ENCODE data around the gene GAPDHS. TPM values are rescaled to one million over a fixed set of nuclear protein-coding genes. Genes with fewer than 3 reads are reported as not detected.
A peak's percentile ranks its signal among the peaks of the same experiment; 100 is the strongest.

GAPDHS gene
- total RNA-seq, 3 donors from 2014 or later (not counting 1 experiment from before 2014, with no cell fraction given), result not detected

DNA sequence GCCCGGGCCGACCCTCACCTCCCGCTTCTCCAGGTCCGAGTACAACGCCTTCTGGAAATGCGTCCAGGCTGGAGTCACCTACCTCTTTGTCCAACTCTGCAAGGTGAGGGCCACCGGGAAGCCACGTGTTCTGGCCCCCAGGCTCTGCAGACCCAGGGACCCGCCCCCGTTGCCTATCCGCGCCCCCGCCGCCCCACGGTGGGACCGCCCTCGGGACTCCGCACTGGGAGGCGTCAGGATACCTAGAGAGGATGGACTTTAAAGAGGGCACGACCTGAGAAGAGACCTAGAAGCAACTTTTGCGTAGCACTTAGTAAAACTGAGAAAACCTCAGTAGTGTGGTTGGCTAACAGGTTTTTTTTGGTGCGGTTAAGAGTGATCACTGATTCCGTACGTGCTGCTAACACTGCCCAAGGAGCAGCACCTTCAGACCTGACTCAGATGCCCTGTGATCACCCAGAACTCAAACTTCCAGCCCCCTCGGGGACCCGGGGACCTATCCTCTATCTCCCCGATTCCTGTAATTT, 12.7 kb downstream of the GAPDHS start:
- no peaks in the 10 kb centered on the region for H3K27me3 ChIP-seq (ENCODE audit: control insufficient read depth, insufficient read depth, low read length)
- peak overlapping the region; percentile 77 for H3K27ac ChIP-seq (ENCODE audit: low read length)
- DNase-seq (peak; percentile 68 to 70), ATAC-seq (peak; percentile 82 to 85 (median 83))
- under 1% methylated on average over 27 of the region's 27 CpGs for WGBS (ENCODE audit: insufficient coverage)
- H3K4me1 ChIP-seq (ENCODE audit: control insufficient read depth, insufficient read depth, low read length), result peaks cover 28% of the 10 kb centered on the region
- no peaks in the 10 kb centered on the region for H3K9me3 ChIP-seq (ENCODE audit: control insufficient read depth, insufficient read depth, low read length)
- H3K9me3 Mint-ChIP-seq, result no peaks in the 10 kb centered on the region
- H3K27me3 Mint-ChIP-seq (ENCODE audit: low read depth in 2 of 2), result no peaks in the 10 kb centered on the region
- peak overlapping the region; percentile 95 for H3K4me3 Mint-ChIP-seq
- TF ChIP-seq, protein P1, sequence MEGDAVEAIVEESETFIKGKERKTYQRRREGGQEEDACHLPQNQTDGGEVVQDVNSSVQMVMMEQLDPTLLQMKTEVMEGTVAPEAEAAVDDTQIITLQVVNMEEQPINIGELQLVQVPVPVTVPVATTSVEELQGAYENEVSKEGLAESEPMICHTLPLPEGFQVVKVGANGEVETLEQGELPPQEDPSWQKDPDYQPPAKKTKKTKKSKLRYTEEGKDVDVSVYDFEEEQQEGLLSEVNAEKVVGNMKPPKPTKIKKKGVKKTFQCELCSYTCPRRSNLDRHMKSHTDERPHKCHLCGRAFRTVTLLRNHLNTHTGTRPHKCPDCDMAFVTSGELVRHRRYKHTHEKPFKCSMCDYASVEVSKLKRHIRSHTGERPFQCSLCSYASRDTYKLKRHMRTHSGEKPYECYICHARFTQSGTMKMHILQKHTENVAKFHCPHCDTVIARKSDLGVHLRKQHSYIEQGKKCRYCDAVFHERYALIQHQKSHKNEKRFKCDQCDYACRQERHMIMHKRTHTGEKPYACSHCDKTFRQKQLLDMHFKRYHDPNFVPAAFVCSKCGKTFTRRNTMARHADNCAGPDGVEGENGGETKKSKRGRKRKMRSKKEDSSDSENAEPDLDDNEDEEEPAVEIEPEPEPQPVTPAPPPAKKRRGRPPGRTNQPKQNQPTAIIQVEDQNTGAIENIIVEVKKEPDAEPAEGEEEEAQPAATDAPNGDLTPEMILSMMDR (IDR thresholded peaks at IDR 0.05), result no peak
- peaks cover 3% of the 10 kb centered on the region for H3K36me3 ChIP-seq (ENCODE audit: control insufficient read depth, insufficient read depth, low read length)
- H3K4me3 ChIP-seq (ENCODE audit: low read length), result peak overlapping the region; percentile 95
- H3K27ac Mint-ChIP-seq, result peak overlapping the region; percentile 80 to 91
- H3K4me1 Mint-ChIP-seq, result peaks cover 34 to 48% of the 10 kb centered on the region in 2 donors
- intact Hi-C loops (cut with micrococcal nuclease), result loop anchor here (2.0 to 5.0 kb wide), 4 partner anchors 41 to 334 kb away; partner anchors contain the start of genes ETV2 and PMIS2
- no peaks in the 10 kb centered on the region for H3K36me3 Mint-ChIP-seq

DNA sequence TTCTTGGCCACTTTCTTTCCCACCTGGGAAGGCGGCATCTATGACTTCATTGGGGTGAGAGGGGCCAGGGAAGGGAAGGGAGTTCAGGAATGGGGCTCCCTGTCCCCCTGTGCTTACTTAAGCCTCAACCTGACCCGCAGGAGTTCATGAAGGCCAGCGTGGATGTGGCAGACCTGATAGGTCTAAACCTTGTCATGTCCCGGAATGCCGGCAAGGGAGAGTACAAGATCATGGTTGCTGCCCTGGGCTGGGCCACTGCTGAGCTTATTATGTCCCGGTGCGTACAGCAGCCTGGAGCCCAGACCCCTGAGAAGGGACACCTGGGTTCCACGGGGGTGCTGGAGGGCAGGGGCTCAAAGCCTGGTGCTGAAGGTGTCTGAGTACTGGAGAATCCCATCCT, 13.3 kb downstream of the GAPDHS start:
- no peaks in the 10 kb centered on the region for H3K27me3 ChIP-seq (ENCODE audit: control insufficient read depth, insufficient read depth, low read length)
- peaks cover 28% of the 10 kb centered on the region for H3K4me1 ChIP-seq (ENCODE audit: control insufficient read depth, insufficient read depth, low read length)
- H3K4me3 ChIP-seq (ENCODE audit: low read length), result peak overlapping the region; percentile 95
- no peak for DNase-seq
- no peaks in the 10 kb centered on the region for H3K9me3 ChIP-seq (ENCODE audit: control insufficient read depth, insufficient read depth, low read length)
- H3K27ac Mint-ChIP-seq, result peak overlapping the region; percentile 80 to 91
- intact Hi-C loops (cut with micrococcal nuclease), result loop anchor here (2.0 to 5.0 kb wide), 4 partner anchors 41 to 334 kb away; partner anchors contain the start of genes ETV2 and PMIS2
- H3K4me1 Mint-ChIP-seq, result peaks cover 34 to 49% of the 10 kb centered on the region in 2 donors
- peak overlapping the region; percentile 95 for H3K4me3 Mint-ChIP-seq
- peaks cover 3% of the 10 kb centered on the region for H3K36me3 ChIP-seq (ENCODE audit: control insufficient read depth, insufficient read depth, low read length)
- H3K36me3 Mint-ChIP-seq, result no peaks in the 10 kb centered on the region
- TF ChIP-seq, protein P1 (IDR thresholded peaks at IDR 0.05), result no peak
- no peaks in the 10 kb centered on the region for H3K27me3 Mint-ChIP-seq (ENCODE audit: low read depth in 2 of 2)
- ATAC-seq, result no peak
- 91% methylated on average over 8 of the region's 8 CpGs for WGBS (ENCODE audit: insufficient coverage)
- H3K27ac ChIP-seq (ENCODE audit: low read length), result peak overlapping the region; percentile 77
- H3K9me3 Mint-ChIP-seq, result no peaks in the 10 kb centered on the region

DNA sequence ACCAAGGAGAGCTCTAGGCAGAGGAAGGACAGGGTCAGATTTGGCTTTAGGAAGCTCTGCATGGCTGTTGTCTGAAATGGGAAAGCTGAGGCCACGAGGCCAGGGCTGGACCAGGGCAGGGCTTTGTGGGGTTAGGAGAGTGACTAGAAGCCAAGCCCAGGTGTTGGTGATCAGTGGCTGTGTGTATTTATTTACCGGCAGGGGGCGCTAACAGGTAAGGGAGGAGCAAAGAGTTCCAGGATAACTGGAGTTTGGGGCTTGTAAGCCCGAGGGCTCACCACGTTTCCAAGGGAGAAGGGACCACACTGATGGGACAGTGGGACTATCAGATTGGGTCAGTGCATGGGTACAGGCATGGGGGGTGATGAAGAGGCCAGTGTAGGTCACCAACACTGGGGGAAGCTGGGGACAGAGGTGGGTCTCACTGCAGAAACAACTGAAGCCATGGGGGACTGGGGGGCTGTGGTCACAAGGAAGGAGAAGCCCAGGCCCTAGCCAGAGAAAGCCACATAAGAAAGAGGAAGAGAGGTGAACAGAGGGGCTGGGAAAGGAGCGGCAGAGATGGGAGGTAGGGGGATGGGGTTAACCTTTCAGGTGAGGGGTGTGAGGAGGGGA, 16.0 kb downstream of the GAPDHS start:
- peak; percentile 42 to 85 for DNase-seq
- Mint-ChIP-seq H3K36me3 (no peaks in the 10 kb centered on the region), H3K4me1 (peaks cover 34 to 42% of the 10 kb centered on the region in 2 donors), H3K27me3 (ENCODE audit: low read depth in 2 of 2) (peaks cover 0 to 7% of the 10 kb centered on the region in 2 donors), H3K27ac (peak overlapping the region in 1 of 2 donors; percentile 68), H3K9me3 (no peaks in the 10 kb centered on the region), H3K4me3 (no peak overlapping the region)
- Histone ChIP-seq H3K4me3 (ENCODE audit: low read length) (no peak overlapping the region), H3K36me3 (ENCODE audit: control insufficient read depth, insufficient read depth, low read length) (peaks cover 3% of the 10 kb centered on the region), H3K4me1 (ENCODE audit: control insufficient read depth, insufficient read depth, low read length) (peaks cover 26% of the 10 kb centered on the region), H3K9me3 (ENCODE audit: control insufficient read depth, insufficient read depth, low read length) (no peaks in the 10 kb centered on the region), H3K27me3 (ENCODE audit: control insufficient read depth, insufficient read depth, low read length) (no peaks in the 10 kb centered on the region), H3K27ac (ENCODE audit: low read length) (no peak overlapping the region)
- TF ChIP-seq, protein P1 (IDR thresholded peaks at IDR 0.05), result peak; percentile 70
- intact Hi-C loops (cut with micrococcal nuclease), result loop anchor here (2.0 to 5.0 kb wide), 4 partner anchors 38 to 337 kb away; partner anchors contain the start of genes ETV2 and PMIS2
- 23% methylated on average over 6 of the region's 6 CpGs for WGBS (ENCODE audit: insufficient coverage)
- ATAC-seq, result no peak
